Measurements from ENCODE around the gene ELMO1.

The ELMO1 gene

GRCh38 chr7:36972140-36972518, 476.5 kb downstream of the ELMO1 start:
- no peak for DNase-seq (ENCODE audit: low spot score)

DNA sequence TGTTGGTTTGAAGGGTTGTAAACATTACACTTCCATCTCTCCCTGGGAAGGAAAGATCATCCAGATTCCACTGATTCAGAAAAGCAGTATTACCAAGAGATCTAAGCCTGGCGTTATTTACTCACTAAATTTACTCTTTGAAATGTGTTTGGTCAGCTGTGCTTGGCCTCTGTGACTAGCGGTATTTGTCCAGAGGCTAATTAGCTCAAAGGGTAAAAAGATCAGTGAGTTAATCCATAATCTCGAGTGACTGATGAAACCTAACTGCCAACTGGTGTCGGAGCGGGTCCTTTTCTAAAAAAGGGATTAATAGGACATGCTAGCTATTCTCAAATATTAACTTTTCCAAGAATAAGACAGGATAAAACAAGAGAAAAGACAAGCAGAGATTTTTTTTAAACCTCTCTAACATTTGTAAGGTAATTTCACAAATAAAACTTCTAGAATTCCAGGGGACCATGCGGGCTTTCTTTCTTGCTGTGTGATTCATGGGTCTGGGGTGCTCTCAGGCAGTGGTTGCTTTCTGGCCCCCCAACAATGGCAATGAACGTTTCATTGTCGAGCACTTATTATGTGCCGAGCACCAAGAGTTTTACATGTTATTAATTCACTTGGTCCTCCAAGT, 477.0 kb downstream of the ELMO1 start:
- no peak for DNase-seq (ENCODE audit: low spot score)

- DNase-seq (ENCODE audit: low spot score): no peak
Observed at GRCh38 chr7:36970551-36971514, 477.8 kb downstream of the ELMO1 start.

DNA sequence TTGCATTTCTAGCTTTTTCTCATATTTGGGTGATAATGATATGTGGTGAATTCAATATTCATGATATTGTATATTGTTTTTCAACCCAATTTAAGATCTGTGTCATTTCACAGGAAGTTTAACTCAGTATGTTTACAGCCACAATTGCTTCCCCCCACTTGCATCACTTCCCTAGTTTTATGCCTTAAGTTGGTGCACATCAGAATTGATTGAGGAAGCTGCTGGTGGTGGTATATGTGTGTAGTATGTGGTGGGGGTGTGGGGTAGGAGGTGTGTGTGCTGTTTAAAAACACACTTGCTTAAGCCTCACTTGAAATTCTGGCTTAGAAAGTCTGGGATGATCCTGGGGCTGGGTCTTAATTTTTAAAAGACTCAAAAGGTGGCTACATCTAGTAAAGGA, 479.3 kb downstream of the ELMO1 start:
- no peak for DNase-seq (ENCODE audit: low spot score)

GRCh38 chr7:36967387-36967786, 481.3 kb downstream of the ELMO1 start:
- peak; percentile 17 for DNase-seq (ENCODE audit: low spot score)

- no peak for DNase-seq (ENCODE audit: low spot score)
Observed at GRCh38 chr7:36966636-36967035, 482.0 kb downstream of the ELMO1 start.

GRCh38 chr7:36966039-36966438, 482.6 kb downstream of the ELMO1 start:
- no peak for DNase-seq (ENCODE audit: low spot score)

GRCh38 chr7:36965625-36966024, 483.0 kb downstream of the ELMO1 start:
- no peak for DNase-seq (ENCODE audit: low spot score)

DNA sequence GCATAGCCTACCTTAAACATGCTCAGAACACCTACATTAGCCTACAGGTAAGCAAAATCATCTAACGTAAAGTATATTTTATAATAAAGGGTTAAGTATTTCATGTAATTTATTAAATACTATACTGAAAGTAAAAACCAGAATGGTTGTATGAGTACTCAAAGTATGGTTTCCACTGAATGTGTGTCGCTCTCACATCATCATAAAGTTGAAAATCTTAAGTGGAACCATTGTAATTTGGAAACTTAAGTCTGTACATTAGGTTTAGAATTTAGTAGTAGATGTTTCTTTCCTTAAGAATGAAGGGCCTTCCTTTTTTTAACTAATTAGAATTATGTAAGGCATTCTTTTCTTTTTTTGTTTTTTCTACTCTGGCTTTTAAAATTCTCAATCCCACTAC, 484.4 kb downstream of the ELMO1 start:
- no peak for DNase-seq (ENCODE audit: low spot score)

DNA sequence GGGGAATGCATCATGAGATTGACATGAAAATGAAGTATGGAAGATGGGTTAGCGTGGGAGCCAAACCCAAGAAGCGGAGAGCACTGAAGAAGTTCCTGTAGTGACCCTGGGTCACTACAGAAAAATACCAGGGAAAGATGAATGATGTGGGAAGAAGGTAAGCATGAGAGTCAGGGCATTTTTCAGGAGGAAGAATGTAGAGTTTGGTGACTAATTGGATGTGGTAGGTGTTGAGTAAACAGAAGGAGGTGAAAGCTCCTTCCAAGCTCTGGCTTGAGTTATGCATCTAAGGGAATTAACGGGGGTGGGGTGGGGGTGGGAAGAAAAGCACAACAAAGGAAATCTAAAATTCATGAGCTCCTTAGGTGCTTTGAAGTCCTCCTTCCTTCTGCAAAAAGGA, 486.3 kb downstream of the ELMO1 start:
- DNase-seq (ENCODE audit: low spot score): no peak

DNA sequence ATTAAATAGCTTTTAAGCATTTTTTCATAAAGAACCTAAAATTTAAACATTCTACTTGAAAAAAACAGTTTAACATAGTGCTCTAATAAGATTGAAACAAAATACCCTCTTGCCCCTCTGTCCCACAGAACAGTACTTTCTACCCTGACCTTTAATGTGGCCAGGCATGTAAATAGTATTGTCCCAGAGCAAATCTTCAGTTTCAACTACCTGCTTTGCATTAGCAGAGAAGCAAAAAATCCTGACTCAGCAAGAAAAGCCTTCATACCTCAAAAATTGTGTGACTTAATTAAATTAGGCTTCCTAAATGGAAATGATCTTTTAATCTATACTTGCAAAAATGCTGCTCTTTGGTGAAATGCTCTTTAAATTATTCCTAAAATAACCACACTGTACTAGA, 487.0 kb downstream of the ELMO1 start:
- DNase-seq (ENCODE audit: low spot score): no peak

DNA sequence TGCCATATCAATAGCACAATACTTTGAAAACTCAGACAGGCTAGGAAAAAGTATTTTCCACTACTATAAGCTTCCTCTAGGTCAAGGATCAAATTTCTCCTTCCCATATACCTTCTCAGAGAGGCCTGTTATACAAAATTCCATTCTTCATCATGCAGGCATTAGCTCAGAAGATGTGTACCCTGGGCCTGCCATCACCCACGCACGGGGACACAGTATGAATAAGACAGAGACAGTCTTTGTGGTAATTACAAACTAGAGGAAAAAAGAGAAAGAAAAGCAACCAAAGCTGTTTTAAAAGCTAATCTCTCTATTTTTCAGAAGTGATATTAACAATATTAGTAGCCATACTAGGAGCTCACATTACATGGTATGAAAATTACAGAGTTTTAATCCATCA, 487.6 kb downstream of the ELMO1 start:
- DNase-seq (ENCODE audit: low spot score): no peak

GRCh38 chr7:36960105-36960504, 488.6 kb downstream of the ELMO1 start:
- DNase-seq (ENCODE audit: low spot score): no peak

DNA sequence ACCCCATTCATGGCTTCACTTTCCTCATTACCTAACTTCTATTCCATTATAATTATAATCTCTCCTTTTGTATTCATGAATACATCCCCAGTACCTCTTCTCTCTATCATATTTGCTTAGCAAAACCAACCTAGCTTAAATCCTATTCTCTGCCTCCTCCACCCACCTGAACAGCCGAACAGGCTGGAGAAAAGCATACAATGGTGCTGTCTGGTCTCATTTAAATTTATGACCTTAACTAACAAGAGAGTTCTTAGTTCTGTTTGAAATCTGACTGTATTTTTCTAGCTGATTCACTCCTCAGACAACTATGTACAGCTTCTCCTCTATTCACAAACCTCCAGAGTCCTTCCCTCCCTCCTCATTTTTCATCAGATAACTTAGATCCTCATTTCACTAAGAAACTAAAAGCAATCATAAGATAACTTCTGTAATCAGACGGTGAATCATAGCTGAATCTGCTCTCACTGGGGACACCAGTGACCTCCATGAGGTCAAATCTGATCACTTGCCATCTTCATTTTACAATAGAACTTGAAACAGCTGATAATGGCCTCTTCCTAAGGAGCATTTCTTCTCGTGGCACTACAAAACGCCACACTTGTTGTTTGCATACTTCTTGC, 490.4 kb downstream of the ELMO1 start:
- DNase-seq (ENCODE audit: low spot score): no peak

GRCh38 chr7:36957620-36958019, 491.0 kb downstream of the ELMO1 start:
- no peak for DNase-seq (ENCODE audit: low spot score)

GRCh38 chr7:36956814-36957213, 491.9 kb downstream of the ELMO1 start:
- DNase-seq (ENCODE audit: low spot score): no peak

- no peak for DNase-seq (ENCODE audit: low spot score)
Observed at GRCh38 chr7:36955456-36956129, 493.1 kb downstream of the ELMO1 start.

GRCh38 chr7:36951257-36951697, 497.4 kb downstream of the ELMO1 start:
- DNase-seq (ENCODE audit: low spot score): no peak

- DNase-seq (ENCODE audit: low spot score): no peak
Observed at GRCh38 chr7:36949711-36950600, 498.7 kb downstream of the ELMO1 start.

DNA sequence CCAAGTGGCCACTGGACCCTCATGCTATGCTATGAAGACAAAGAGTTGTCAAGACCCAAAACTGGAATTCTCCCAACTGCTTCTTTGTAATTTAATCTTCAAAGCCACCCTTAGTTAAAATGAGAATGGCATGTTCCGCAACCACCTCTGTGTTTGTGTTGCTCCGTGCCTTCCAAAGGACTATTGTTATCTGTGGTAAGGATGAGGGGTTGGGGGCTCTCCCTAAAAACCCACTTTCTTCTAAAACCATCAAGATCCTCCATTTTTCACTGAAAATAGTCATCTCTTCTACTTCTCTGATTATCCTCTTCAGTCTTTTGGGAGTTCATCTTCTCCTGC, 502.3 kb downstream of the ELMO1 start:
- no peak for DNase-seq (ENCODE audit: low spot score)

DNA sequence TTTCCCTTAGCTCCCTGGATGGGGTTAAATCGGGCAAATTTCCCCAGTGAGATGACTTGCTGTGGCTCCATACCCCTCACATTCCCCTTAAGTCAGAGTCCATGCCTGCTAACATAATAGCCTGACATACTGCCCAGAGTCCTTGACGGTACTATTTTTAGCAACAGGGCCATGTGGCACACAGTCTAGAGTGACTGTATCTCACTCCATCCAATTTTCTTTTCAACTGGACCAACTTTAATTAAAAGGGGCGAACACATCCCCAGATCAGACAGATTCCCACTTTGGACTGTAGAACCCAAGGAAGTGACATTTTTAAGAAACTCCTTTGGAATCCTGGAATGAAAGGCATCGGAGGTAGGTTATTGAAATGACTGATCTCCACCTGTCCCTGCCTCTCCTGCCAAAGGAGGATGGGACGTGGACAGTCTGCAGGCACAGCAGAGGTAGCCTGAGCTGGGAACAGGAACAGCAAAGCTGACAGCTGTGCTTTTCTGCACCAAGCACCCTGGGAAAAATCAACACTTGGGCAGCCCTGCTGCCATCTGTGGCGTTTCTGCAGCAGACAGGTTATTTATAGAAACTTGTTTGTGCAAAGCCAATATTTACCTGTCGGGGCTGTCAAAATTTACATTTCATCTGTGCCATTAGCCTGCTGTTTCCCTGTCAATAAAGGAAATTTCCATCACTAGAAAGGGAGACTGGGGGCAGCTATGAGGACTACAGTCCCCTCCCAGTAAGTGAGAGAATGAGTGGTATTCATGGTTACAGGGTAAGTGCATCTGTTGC, 502.9 kb downstream of the ELMO1 start:
- DNase-seq (ENCODE audit: low spot score): no peak
